ENCODE data around the gene GDPD5. TPM values are rescaled to one million over a fixed set of nuclear protein-coding genes. Genes with fewer than 3 reads are reported as not detected.

GDPD5 gene
- total and polyA plus RNA-seq, 9 of the 15 experiments (the other 6 are each of a cell fraction or from before 2014, with no cell fraction given), result 0.32 to 27.3 (median 8.0) TPM

- H2AFZ ChIP-seq (ENCODE audit: low read depth, low read length), result no peak overlapping the region
- no TSS peak for BruUV-seq (replicated peaks)
- no peak overlapping the region; the same call in 2 of the 3 replicates for H3K27ac ChIP-seq (ENCODE audit: extremely low read depth, low read depth, low read length)
- H3K79me2 ChIP-seq (ENCODE audit: control insufficient read depth, insufficient read depth, low read length), result peaks cover 10% of the 10 kb centered on the region; the same call in 1 of the 3 replicates
- ATAC-seq, result no peak
- FAIRE-seq, result no peak
- H3K4me2 ChIP-seq (ENCODE audit: insufficient read depth, low read length), result no peak overlapping the region
- H3K4me1 ChIP-seq (replicated peaks in 1 of 2; ENCODE audit: control insufficient read depth in 2 of 2, insufficient read depth in 2 of 2, low read length in 2 of 2), result peaks cover 14 to 48% of the 10 kb centered on the region in 2 experiments
- TF ChIP-seq HDGF (IDR thresholded peaks at IDR 0.05), result no peak
- TF ChIP-seq ZFP36 (IDR thresholded peaks at IDR 0.05; ENCODE audit: low read depth, low read length, partially characterized antibody), result peak; percentile 94
- TF ChIP-seq KDM5B (IDR thresholded peaks at IDR 0.05; ENCODE audit: insufficient replicate concordance, low read depth, low read length), result peak; percentile 14
- TF ChIP-seq BCOR (IDR thresholded peaks at IDR 0.05), result 0 out of 2 replicates have a peak, but pooled peaks have one; percentile 15
- no peak for TF ChIP-seq NFRKB (IDR thresholded peaks at IDR 0.05; ENCODE audit: low read depth)
- 0 out of 4 replicates have a peak, but pooled peaks of 1 of the 2 experiments have one; percentile 35 for TF ChIP-seq KDM1A (IDR thresholded peaks at IDR 0.05)
- peak; percentile 33 for TF ChIP-seq RBM25 (IDR thresholded peaks at IDR 0.05; ENCODE audit: low read depth, low read length, severe bottlenecking)
- peak; percentile 86 for TF ChIP-seq ZKSCAN1 (IDR thresholded peaks at IDR 0.05; ENCODE audit: low read depth, low read length)
- TF ChIP-seq RCOR1 (IDR thresholded peaks at IDR 0.05; ENCODE audit: borderline replicate concordance in 1 of 2, low read depth in 2 of 2, low read length in 2 of 2), result 0 out of 4 replicates have a peak, but pooled peaks of 1 of the 2 experiments have one; percentile 27
- intact Hi-C loops (cut with micrococcal nuclease), result no loop called here
- peak overlapping the region in 1 of 2 experiments; percentile 72; a peak in 1 of 4 replicates for H3K9ac ChIP-seq (ENCODE audit: insufficient read depth in 1 of 2, low read depth in 2 of 2, low read length in 2 of 2)
- WGBS (ENCODE audit: insufficient coverage, low coverage, missing lambda C conversion rate), result 39% methylated on average over 10 of the region's 10 CpGs
- H3K36me3 ChIP-seq (ENCODE audit: control insufficient read depth, insufficient read depth, low read length), result no peaks in the 10 kb centered on the region
- H4K20me1 ChIP-seq (replicated peaks; ENCODE audit: control insufficient read depth, insufficient read depth, low read length), result peaks cover under 1% of the 10 kb centered on the region; the same call in 1 of the 2 replicates
- no peaks in the 10 kb centered on the region for H3K27me3 ChIP-seq (ENCODE audit: control insufficient read depth in 2 of 2, insufficient read depth in 2 of 2, low read length in 2 of 2)
- in situ Hi-C loops (cut with MboI), result no loop called here
- H3K4me3 ChIP-seq, result no peak overlapping the region
- POLR2A ChIA-PET, result interaction anchor here (0.6 to 3.9 kb wide), 6 partner anchors 8 to 167 kb away, joined by 3 to 22 read pairs (median 4); partner anchors contain the start of gene RPS3
- H3K9me1 ChIP-seq (ENCODE audit: control insufficient read depth, insufficient read depth, low read length), result no peaks in the 10 kb centered on the region
- CTCF ChIA-PET (ENCODE audit: low intra/inter-chr PET ratio), result no interaction called here
- DNase-seq (ENCODE audit: extremely low read depth in 1 of 4, low spot score in 3 of 4), result no peak
- H3K9me3 ChIP-seq (replicated peaks; ENCODE audit: control insufficient read depth, insufficient read depth, low read depth, low read length), result no peaks in the 10 kb centered on the region
Measured at GRCh38 chr11:75527938-75528735, 2.4 kb upstream of the GDPD5 start.
